Subcutaneous abdominal adipose tissue (tissue), 5 donors: Measurements from ENCODE around the gene ARHGAP36.

Experiments
- H3K27ac ChIP-seq: one replicate; pipeline ENCODE4 v1.7.0; 2013; ENCODE audit warnings: low read depth, mild to moderate bottlenecking, inconsistent platforms, low read length, moderate library complexity
- H3K27me3 ChIP-seq, 5 donors: one replicate each; pipeline ENCODE4 v1.7.0; 2013; ENCODE audit warnings: low read length in 5 of 5, inconsistent platforms in 1 of 5; ENCODE audit not compliant: control insufficient read depth in 5 of 5, insufficient read depth in 4 of 5
- H3K36me3 ChIP-seq, 5 donors: one replicate each; pipeline ENCODE4 v1.7.0; 2013; ENCODE audit warnings: low read length in 5 of 5; ENCODE audit not compliant: control insufficient read depth in 5 of 5, insufficient read depth in 5 of 5
- H3K4me1 ChIP-seq, 5 donors: one replicate each; pipeline ENCODE4 v1.7.0; 2013; ENCODE audit warnings: low read length in 5 of 5, mild to moderate bottlenecking in 3 of 5, moderate library complexity in 1 of 5; ENCODE audit not compliant: control insufficient read depth in 5 of 5, insufficient read depth in 5 of 5
- H3K4me3 ChIP-seq, 5 donors: one replicate each; pipeline ENCODE4 v1.7.0; 2013; ENCODE audit warnings: low read length in 5 of 5, low read depth in 1 of 5
- H3K9ac ChIP-seq, 5 donors: one replicate each; pipeline ENCODE4 v1.7.0; 2013; ENCODE audit warnings: low read length in 5 of 5, mild to moderate bottlenecking in 4 of 5, moderate library complexity in 3 of 5
- H3K9me3 ChIP-seq, 5 donors: one replicate each; pipeline ENCODE4 v1.7.0; 2013; ENCODE audit warnings: low read length in 5 of 5; ENCODE audit not compliant: control insufficient read depth in 5 of 5
- donor health status: healthy.
- donor health status: healthy.
- donor health status: healthy.
- donor health status: healthy.
- donor health status: healthy.

ARHGAP36 gene

DNA sequence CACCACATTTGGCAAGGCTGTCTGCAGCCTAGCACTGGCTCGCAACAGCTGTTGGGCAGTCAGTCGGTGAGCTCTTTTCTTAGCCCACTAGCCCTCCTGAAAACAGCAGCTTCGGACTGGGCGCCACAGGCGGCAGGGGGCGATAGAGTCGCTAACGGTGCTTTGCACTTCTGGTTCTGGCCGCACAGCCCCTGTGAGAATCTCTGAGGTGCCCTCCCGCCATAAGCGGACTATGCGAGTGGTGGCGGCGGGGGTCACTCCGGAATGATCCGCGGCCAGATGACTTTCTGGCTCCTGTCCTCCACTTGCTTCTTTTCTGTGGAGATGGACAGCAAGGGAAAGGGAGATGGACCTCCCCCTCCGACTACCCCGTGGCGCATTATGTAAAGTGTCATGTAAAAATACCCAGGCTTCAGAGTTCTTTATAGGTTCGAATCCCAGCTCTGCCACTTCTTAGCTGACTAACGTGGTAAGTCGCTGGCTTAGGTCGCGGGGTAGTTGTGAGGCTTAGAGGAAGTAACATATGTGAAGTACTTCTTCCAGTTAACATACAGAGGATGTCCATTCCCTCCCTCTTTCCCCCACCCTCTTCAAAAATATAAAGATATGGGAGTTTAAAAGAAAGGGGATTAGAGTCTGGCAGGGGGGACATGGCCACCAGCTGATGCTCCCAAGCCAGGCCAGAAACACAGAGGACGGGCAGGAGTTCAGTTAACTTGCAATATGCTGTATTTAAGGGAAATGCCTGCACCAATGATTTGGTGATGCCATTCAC lies 11.0 kb downstream of the ARHGAP36 start:
- Histone ChIP-seq H3K27me3 (peaks cover 41 to 86% (median 71%) of the 10 kb centered on the region in 5 donors), H3K4me1 (peaks cover 0 to 3% (median 0%) of the 10 kb centered on the region in 5 donors), H3K9me3 (no peaks in the 10 kb centered on the region), H3K4me3 (no peak overlapping the region), H3K9ac (no peak overlapping the region), H3K27ac (no peak overlapping the region), H3K36me3 (no peaks in the 10 kb centered on the region)

DNA sequence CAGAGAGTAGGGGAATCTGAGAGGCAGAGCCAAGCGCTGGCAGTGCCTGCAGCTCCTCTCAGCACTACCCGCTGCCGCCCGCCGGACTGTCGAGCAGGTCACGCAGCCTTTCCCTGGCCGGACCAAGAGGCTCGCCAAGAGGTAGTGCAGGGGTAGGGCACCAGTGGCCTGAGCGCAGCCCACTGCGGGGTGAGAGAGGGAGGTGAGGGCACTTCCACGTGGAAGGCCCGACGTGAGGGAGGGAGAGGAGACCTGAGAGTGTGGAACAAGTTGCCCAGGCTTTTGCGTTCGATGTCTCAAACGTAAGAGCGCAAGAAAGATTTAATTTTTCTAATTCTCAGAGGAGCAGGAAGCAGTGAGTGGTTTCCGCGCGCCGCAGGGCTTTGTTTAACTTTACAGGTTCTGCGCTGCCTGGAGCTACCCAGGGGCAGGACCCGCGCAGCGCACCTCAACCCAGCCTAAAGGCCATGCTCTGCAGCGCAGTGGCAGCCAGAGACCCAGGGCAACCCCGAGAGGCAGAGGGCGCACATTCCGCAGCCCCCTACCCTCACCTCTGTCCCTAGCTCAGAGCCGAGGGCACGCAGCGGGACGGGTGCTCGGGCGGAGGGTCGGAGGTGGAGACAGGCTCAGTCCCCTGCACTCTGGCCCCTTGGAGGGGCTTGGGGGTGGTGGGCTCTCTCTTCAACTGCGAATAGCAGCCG lies 14.9 kb downstream of the ARHGAP36 start:
- Histone ChIP-seq H3K9ac (no peak overlapping the region), H3K36me3 (no peaks in the 10 kb centered on the region), H3K4me3 (no peak overlapping the region), H3K4me1 (peaks cover 0 to 3% (median 0%) of the 10 kb centered on the region in 5 donors), H3K27ac (no peak overlapping the region), H3K9me3 (no peaks in the 10 kb centered on the region), H3K27me3 (peaks cover 30 to 61% (median 50%) of the 10 kb centered on the region in 5 donors)

DNA sequence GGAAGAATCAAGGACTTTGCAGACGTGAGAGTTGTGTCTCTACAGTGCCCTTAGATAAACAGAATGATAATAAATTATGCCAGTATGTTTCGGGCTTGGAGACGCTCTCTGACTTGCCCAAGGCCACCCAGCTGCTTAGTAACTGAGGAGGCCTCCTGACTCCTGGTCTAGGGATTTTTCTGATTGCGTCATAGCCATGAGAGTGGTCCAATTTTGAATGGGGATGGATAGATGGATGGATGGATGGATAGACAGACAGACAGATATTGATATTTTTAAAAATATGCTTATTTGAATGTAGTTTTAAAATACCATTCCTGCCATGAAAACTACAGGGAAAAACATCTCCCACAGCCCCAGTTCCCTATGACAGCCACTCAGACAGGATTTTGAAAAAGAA lies 15.5 kb downstream of the ARHGAP36 start:
- peaks cover 30 to 57% (median 47%) of the 10 kb centered on the region in 5 donors for H3K27me3 ChIP-seq
- H3K36me3 ChIP-seq, result no peaks in the 10 kb centered on the region
- no peak overlapping the region for H3K4me3 ChIP-seq
- H3K9ac ChIP-seq, result no peak overlapping the region
- no peak overlapping the region for H3K27ac ChIP-seq
- no peaks in the 10 kb centered on the region for H3K9me3 ChIP-seq
- H3K4me1 ChIP-seq, result no peaks in the 10 kb centered on the region

DNA sequence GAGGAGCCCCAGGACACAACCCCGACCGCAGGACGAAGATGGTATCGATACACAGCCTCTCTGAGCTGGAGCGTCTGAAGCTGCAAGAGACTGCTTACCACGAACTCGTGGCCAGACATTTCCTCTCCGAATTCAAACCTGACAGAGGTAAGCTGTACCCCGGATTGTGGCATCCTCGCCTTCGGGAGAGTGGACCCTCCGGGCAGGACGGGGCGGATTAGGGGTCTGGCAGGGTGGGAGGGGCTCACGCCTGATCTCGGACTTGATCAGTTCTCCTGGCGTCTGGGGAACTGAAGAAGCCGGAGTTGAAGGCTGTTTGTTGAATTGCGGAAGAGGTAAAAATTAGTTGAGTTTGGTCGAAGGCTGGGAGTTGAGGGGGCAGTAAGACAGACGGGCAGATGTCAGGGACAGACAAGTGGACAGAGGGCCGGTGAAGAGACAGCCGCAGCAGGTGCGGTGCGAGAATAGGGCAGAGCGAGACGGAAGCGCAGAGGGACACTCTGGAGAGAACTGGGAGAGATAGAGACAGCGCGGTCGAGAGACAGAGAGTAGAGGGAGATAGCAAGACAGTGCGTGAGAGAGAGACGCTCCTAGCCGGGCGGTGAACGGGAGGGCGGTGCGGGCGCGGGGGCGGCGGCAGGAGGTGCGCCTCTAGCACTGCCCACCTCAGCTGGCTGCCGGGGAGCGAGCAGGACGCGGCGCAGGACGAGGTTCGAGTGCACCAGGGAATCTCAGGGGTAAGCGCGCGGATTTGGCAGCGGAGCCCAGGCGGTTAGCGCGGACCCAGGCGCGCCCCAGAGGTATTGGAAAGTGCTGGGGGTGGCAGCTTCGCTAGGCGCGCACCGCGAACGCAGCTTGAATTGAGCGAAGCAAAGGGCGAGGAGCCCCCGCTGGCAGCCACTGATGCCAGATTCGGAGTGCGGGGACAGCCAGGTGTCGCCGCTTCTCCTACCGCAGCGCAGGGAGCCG lies 23.9 kb downstream of the ARHGAP36 start:
- H3K36me3 ChIP-seq, result no peaks in the 10 kb centered on the region
- H3K27me3 ChIP-seq, result peaks cover 13 to 55% (median 36%) of the 10 kb centered on the region in 5 donors
- H3K4me3 ChIP-seq, result no peak overlapping the region
- H3K4me1 ChIP-seq, result no peaks in the 10 kb centered on the region
- H3K9me3 ChIP-seq, result peaks cover 0 to 4% (median 0%) of the 10 kb centered on the region in 5 donors
- no peak overlapping the region for H3K9ac ChIP-seq
- no peak overlapping the region for H3K27ac ChIP-seq

DNA sequence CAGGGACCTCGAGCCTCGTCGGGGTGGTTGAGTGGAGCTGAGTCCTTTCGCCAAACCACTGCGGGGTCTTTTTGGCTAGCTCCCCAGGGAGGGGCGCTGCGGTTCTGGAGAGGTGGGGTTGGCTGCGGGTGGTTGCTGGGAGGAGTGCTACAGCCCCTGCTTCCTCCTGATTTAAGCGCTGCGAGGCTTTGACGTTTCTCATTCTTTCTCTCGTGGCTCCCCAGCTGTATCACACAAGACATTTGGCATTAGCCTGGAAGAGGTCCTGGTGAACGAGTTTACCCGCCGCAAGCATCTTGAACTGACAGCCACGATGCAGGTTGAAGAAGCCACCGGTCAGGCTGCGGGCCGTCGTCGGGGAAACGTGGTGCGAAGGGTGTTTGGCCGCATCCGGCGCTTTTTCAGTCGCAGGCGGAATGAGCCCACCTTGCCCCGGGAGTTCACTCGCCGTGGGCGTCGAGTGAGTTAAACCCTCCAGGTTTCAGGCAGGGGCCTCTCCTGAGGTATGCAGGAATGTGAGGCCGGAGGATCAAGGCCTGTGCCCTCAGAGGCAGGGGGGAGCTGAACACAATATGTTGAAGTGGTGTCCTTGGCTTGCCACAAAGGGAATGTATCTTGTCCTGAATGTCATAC lies 25.5 kb downstream of the ARHGAP36 start:
- Histone ChIP-seq H3K9ac (no peak overlapping the region), H3K27me3 (peaks cover 11 to 57% (median 40%) of the 10 kb centered on the region in 5 donors), H3K4me1 (no peaks in the 10 kb centered on the region), H3K36me3 (no peaks in the 10 kb centered on the region), H3K4me3 (no peak overlapping the region), H3K9me3 (peaks cover 0 to 4% (median 0%) of the 10 kb centered on the region in 5 donors), H3K27ac (no peak overlapping the region)

DNA sequence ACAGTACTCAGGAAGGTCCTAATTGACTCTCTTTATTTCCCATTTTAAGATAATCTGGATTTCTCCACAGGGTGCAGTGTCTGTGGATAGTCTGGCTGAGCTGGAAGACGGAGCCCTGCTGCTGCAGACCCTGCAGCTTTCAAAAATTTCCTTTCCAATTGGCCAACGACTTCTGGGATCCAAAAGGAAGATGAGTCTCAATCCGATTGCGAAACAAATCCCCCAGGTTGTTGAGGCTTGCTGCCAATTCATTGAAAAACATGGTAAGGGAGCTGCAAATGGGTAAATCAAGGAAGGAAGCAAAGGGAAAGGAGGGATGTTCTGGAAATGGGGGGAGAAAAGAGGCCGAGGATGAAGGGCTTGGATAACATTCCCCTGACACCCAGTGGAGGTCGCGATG lies 26.0 kb downstream of the ARHGAP36 start:
- no peaks in the 10 kb centered on the region for H3K36me3 ChIP-seq
- no peak overlapping the region for H3K27ac ChIP-seq
- H3K4me1 ChIP-seq, result no peaks in the 10 kb centered on the region
- no peak overlapping the region for H3K4me3 ChIP-seq
- peaks cover 0 to 4% (median 0%) of the 10 kb centered on the region in 5 donors for H3K9me3 ChIP-seq
- H3K9ac ChIP-seq, result no peak overlapping the region
- peaks cover 11 to 57% (median 40%) of the 10 kb centered on the region in 5 donors for H3K27me3 ChIP-seq

DNA sequence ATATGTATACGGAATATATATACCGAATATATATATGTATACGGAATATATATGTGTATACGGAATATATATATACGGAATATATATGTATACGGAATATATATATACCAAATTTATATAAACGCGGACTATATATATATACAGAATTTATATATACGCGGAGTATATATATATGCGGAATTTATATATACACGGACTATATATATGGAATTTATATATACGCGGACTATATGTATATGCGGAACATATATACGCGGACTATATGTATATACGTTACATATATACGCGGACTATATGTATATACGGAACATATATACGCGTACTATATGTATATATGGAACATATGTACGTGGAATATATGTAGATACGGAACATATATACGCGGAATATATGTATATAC lies 78.6 kb downstream of the ARHGAP36 start:
- Histone ChIP-seq H3K9ac (no peak overlapping the region), H3K36me3 (no peaks in the 10 kb centered on the region), H3K27me3 (peaks cover 0 to 2% (median 0%) of the 10 kb centered on the region in 5 donors), H3K27ac (no peak overlapping the region), H3K4me1 (no peaks in the 10 kb centered on the region), H3K4me3 (no peak overlapping the region), H3K9me3 (no peaks in the 10 kb centered on the region)

- Histone ChIP-seq H3K9ac (no peak overlapping the region), H3K4me1 (no peaks in the 10 kb centered on the region), H3K27ac (no peak overlapping the region), H3K9me3 (no peaks in the 10 kb centered on the region), H3K4me3 (no peak overlapping the region), H3K27me3 (no peaks in the 10 kb centered on the region), H3K36me3 (no peaks in the 10 kb centered on the region)
Measured at GRCh38 chrX:131139072-131139471, 80.9 kb downstream of the ARHGAP36 start.
